ENCODE data around the gene OXTR.

- TF ChIP-seq, protein P1, sequence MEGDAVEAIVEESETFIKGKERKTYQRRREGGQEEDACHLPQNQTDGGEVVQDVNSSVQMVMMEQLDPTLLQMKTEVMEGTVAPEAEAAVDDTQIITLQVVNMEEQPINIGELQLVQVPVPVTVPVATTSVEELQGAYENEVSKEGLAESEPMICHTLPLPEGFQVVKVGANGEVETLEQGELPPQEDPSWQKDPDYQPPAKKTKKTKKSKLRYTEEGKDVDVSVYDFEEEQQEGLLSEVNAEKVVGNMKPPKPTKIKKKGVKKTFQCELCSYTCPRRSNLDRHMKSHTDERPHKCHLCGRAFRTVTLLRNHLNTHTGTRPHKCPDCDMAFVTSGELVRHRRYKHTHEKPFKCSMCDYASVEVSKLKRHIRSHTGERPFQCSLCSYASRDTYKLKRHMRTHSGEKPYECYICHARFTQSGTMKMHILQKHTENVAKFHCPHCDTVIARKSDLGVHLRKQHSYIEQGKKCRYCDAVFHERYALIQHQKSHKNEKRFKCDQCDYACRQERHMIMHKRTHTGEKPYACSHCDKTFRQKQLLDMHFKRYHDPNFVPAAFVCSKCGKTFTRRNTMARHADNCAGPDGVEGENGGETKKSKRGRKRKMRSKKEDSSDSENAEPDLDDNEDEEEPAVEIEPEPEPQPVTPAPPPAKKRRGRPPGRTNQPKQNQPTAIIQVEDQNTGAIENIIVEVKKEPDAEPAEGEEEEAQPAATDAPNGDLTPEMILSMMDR (IDR thresholded peaks at IDR 0.05 in 4 of 5, conservative IDR thresholded peaks at IDR 0.05 in 1 of 5), result no peak
- TF ChIP-seq POLR2A (IDR thresholded peaks at IDR 0.05), result no peak
Measured at GRCh38 chr3:8749316-8749715, 20.1 kb downstream of the OXTR start.

Measured in gastrocnemius medialis (tissue), 4 donors.